Activated T-helper 9 cell treated with anti-CD3 and anti-CD28 coated beads, Interleukin-2, amount 50 U/mL, for 16 hours (primary cell): ENCODE results near the gene SEBOX.
"Not testable (repeated sequence)": the region's sequence is repeated elsewhere in the genome, so short reads cannot be mapped to it uniquely, and the experiment has no call there.

Source experiments
- DNase-seq: peaks from one replicate; pipeline ENCODE4 v3.0.0-alpha.2; 2020; ENCODE audit warnings: low read depth

Gene SEBOX

GRCh38 chr17:28338769-28339212 is 26.2 kb downstream of the SEBOX start:
- not testable (repeated sequence) for DNase-seq

- no peak for DNase-seq
These were observed 26.8 kb downstream of the SEBOX start for GRCh38 chr17:28338056-28338768.

GRCh38 chr17:28335959-28336871 is 28.8 kb downstream of the SEBOX start:
- DNase-seq = peak; percentile 12

- peak; percentile 97 for DNase-seq
These were observed 29.6 kb downstream of the SEBOX start, which contains the start of the genes IFT20 and TNFAIP1 for GRCh38 chr17:28335201-28335958. Gene IFT20 (minus strand): TSS chr17:28335472. CDS start chr17:28331985, 3,487 bp downstream. Gene TNFAIP1 (plus strand): TSS chr17:28335761. CDS start chr17:28339522, 3,761 bp downstream.

GRCh38 chr17:28334666-28335200 is 30.3 kb downstream of the SEBOX start:
- DNase-seq = no peak

GRCh38 chr17:28334171-28334570 is 30.8 kb downstream of the SEBOX start:
- no peak for DNase-seq

- no peak for DNase-seq
These were observed 31.8 kb downstream of the SEBOX start for GRCh38 chr17:28333083-28333746.

- no peak for DNase-seq
These were observed 33.0 kb downstream of the SEBOX start for GRCh38 chr17:28331891-28332420.

- no peak for DNase-seq
These were observed 34.3 kb downstream of the SEBOX start for GRCh38 chr17:28330671-28331070.

- no peak for DNase-seq
These were observed 36.7 kb downstream of the SEBOX start for GRCh38 chr17:28328325-28328724.

GRCh38 chr17:28327709-28328108 is 37.3 kb downstream of the SEBOX start:
- no peak for DNase-seq

- DNase-seq = no peak
These were observed 37.9 kb downstream of the SEBOX start for GRCh38 chr17:28327031-28327607.

GRCh38 chr17:28326114-28326513 is 38.9 kb downstream of the SEBOX start:
- DNase-seq = no peak

- DNase-seq = no peak
These were observed 39.8 kb downstream of the SEBOX start for GRCh38 chr17:28325211-28325610.

- DNase-seq = no peak
These were observed 40.2 kb downstream of the SEBOX start for GRCh38 chr17:28324781-28325180.

GRCh38 chr17:28324267-28324745 is 40.7 kb downstream of the SEBOX start:
- no peak for DNase-seq

GRCh38 chr17:28320215-28321061 is 44.6 kb downstream of the SEBOX start:
- DNase-seq = no peak

- DNase-seq = no peak
These were observed 45.4 kb downstream of the SEBOX start for GRCh38 chr17:28319598-28319935.

- peak; percentile 91 for DNase-seq
These were observed 46.0 kb downstream of the SEBOX start, which contains the start of gene TMEM97 for GRCh38 chr17:28318759-28319597. Gene TMEM97 (plus strand): TSS chr17:28319200. CDS start chr17:28319240, 40 bp downstream.
